GM12872 (cell line): ENCODE results near the gene MELK.

Experiments used
- TF ChIP-seq, protein P1 (sequence below): IDR thresholded peaks from 3 replicates; pipeline ENCODE4 v1.5.1; 2011; ENCODE audit warnings: low read depth, mild to moderate bottlenecking, low read length, moderate library complexity; ENCODE audit not compliant: insufficient read depth

Gene MELK

DNA sequence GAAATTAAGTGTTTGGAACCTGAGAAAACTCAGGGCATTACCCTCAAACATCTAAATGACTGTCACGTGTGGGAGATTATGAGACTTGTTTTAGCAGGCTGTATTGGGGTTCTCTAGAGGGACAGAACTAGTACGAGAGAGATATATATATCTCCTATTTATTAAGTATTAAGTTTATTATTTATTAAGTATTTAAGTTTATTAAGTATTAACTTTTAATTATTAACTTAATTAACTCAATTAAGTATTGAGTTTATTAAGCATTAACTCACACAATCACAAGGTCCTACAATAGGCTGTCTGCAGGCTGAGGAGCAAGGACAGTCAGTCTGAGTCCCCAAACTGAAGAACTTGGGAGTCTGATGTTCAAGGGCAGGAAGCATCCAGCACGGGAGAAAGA lies 113.8 kb downstream of the MELK start:
- TF ChIP-seq, protein P1, sequence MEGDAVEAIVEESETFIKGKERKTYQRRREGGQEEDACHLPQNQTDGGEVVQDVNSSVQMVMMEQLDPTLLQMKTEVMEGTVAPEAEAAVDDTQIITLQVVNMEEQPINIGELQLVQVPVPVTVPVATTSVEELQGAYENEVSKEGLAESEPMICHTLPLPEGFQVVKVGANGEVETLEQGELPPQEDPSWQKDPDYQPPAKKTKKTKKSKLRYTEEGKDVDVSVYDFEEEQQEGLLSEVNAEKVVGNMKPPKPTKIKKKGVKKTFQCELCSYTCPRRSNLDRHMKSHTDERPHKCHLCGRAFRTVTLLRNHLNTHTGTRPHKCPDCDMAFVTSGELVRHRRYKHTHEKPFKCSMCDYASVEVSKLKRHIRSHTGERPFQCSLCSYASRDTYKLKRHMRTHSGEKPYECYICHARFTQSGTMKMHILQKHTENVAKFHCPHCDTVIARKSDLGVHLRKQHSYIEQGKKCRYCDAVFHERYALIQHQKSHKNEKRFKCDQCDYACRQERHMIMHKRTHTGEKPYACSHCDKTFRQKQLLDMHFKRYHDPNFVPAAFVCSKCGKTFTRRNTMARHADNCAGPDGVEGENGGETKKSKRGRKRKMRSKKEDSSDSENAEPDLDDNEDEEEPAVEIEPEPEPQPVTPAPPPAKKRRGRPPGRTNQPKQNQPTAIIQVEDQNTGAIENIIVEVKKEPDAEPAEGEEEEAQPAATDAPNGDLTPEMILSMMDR: no peak

DNA sequence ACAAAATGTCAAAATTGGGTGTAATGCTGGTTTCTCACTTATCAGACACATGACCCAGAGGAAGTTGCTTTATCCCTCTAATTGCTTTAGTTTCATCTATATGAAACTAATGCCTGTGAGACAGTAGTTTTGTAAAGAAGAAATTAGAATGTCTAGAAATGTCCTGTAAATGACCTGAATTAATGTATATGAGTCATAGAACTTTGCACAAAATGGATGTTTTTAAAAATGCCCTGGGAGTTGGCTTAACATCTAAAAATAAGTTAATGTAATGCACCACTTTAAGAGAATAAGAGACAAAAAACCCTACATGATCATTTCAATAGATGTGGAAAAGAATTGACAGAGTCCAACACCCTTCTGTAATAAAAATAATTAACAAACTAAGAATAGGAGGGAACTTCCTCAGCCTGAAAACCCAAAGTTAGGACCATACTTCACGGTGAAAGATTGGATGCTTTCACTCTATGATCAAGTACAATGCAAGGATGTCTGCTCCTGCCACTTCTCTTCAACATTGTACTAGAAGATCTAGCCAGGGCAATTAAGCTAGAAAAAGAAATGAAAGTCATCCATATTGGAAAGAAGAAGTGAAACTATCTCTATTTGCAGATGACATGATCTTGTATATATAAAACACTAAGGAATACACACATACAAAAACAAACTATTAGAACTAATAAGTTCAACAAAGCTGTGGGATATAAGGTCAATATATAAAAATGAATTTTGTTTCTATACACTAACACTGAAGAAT lies 117.9 kb downstream of the MELK start:
- TF ChIP-seq, protein P1: no peak

DNA sequence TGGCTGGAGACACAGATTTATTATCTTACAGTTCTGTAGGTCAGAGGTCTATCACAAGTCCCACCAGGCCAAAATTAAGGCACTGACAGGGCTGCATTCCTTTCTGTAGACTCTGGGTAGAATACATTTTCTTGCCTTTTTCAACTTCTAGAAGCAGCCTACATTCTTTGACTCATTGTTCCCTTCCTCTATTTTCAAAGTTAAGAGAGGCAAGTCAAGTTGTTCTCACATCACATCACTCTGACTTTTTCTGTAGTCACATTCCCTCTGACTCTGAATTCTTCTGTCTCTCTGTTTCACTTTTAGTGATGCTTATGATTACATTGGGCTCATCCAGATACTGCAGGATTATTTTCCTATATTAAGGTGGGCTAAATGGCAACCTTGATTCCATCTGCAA lies 119.0 kb downstream of the MELK start:
- TF ChIP-seq, protein P1: no peak

DNA sequence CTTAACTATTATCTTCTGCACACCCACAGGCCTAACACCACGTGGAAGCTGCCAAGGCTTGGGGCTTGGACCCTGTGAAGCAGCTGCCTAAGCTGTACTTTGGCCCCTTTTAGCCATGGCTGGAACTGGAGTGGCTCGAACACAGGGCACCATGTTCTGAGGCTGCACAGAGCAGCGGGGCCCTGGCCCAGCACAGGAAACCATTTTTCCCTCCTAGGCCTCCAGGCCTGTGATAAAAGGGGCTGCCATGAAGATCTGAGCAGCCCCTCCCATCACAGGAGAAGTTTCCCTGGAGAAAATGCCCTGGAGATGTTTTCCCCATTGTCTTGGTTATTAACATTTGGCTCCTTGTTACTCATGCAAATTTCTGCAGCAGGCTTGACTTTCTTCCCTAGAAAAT lies 126.3 kb downstream of the MELK start:
- TF ChIP-seq, protein P1: no peak

DNA sequence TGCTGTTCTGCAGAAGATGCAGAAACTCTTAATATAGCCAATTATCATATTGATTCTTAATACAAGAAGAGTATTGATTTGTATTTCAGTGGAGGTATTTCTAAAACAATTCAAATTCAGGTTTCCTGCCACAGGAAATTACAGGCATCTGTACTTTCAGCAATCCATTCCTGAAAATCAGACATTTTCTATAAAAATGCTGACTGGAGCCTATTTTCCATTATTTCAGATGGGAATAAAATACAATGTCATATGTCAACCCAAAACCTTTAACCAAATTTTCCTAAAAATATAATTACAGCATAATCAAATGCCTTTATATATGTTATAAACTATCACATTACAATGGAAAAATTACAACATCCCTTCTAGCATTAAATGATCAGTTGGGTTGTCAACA lies 131.5 kb downstream of the MELK start:
- TF ChIP-seq, protein P1: no peak

DNA sequence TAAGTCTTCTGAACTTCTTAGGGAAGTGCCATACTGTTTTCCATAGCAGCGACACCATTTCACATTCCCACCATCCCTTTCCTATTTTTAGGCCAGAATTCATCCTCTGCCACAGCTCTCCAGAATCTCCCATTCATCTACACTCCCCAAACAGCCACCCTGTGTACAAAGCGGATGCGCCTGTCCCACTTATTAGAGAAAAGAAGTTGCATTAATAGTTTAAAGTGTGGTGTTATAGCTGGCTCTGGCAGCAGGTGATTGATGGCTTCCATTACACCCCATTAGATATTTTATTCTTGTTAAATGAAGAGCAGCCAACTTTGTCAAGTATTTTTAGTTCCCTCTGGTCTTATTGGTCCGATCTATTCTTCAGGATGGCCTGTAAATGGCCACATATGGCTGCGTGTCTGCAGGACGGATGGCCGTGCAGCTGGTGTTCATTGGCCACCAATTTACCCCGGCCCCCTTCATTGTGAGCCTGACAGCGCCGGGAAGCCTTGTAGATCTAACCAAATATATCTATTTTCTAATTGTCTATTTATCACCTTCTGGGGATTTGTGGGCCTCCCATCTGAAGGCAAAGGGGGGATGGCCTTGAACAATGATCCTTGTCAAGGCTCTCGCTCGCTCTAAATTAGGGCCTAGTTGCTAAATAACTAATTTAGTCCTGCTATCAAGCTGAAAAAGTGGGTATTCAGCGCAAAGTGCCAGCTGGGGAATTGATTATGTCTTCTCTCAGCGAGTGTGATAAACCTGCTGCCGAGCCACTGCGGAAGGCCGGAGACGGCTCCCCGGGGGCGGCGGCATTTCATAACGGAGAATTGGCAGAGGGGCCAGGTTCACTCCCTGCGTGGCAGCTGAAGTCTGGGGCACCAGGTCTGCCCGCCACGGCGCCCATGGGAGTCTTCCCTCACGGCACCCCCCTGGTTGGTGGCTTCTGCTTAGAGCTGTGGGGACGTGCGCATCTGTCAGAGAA lies 141.1 kb downstream of the MELK start:
- TF ChIP-seq, protein P1: no peak

DNA sequence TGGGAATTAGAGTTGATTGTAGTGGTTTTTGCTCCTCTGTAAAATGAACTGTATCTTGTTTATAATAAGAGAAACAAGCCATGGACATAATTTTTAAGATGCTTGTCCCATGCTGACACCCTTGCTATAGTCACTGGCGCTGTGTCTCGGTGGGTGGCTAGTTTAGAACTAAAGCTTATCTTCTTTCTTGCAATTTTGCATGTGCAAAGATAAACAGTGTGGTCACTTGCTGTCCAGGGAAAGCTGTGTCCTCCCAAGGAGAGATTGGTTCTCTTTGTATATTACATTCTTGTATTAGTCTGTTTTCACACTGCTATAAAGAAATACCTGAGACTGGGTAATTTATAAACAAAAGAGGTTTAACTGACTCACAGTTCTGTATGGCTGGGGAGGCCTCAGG lies 143.8 kb downstream of the MELK start:
- TF ChIP-seq, protein P1: no peak
